ENCODE data around the gene IGFBP3.

IGFBP3 gene

GRCh38 chr7:45918556-45918955 lies 2.5 kb downstream of the IGFBP3 start:
- Histone ChIP-seq H3K27me3 (peaks cover 76% of the 10 kb centered on the region), H3K36me3 (no peaks in the 10 kb centered on the region), H3K4me3 (ENCODE audit: low read depth in 1 of 2, low read length in 1 of 2) (no peak overlapping the region), H3K27ac (no peak overlapping the region), H3K4me1 (ENCODE audit: control insufficient read depth in 1 of 2, insufficient read depth in 1 of 2, low read depth in 1 of 2, low read length in 1 of 2) (no peaks in the 10 kb centered on the region), H3K9me3 (no peaks in the 10 kb centered on the region)
- TF ChIP-seq CTCF (IDR thresholded peaks at IDR 0.05), result no peak

- peak; percentile 63 for TF ChIP-seq CTCF (IDR thresholded peaks at IDR 0.05)
- Histone ChIP-seq H3K27ac (no peak overlapping the region), H3K9me3 (no peaks in the 10 kb centered on the region), H3K36me3 (no peaks in the 10 kb centered on the region), H3K4me3 (ENCODE audit: low read depth in 1 of 2, low read length in 1 of 2) (no peak overlapping the region), H3K27me3 (peaks cover 68% of the 10 kb centered on the region), H3K4me1 (ENCODE audit: control insufficient read depth in 1 of 2, insufficient read depth in 1 of 2, low read depth in 1 of 2, low read length in 1 of 2) (no peaks in the 10 kb centered on the region)
These were observed 3.4 kb downstream of the IGFBP3 start for GRCh38 chr7:45917658-45918057.

GRCh38 chr7:45917064-45917463 lies 4.0 kb downstream of the IGFBP3 start:
- Histone ChIP-seq H3K36me3 (no peaks in the 10 kb centered on the region), H3K27ac (no peak overlapping the region), H3K9me3 (no peaks in the 10 kb centered on the region), H3K27me3 (peaks cover 62% of the 10 kb centered on the region), H3K4me1 (ENCODE audit: control insufficient read depth in 1 of 2, insufficient read depth in 1 of 2, low read depth in 1 of 2, low read length in 1 of 2) (no peaks in the 10 kb centered on the region), H3K4me3 (ENCODE audit: low read depth in 1 of 2, low read length in 1 of 2) (no peak overlapping the region)
- TF ChIP-seq CTCF (IDR thresholded peaks at IDR 0.05), result no peak

- peaks cover 52% of the 10 kb centered on the region for H3K27me3 ChIP-seq
- H3K27ac ChIP-seq, result no peak overlapping the region
- H3K9me3 ChIP-seq, result no peaks in the 10 kb centered on the region
- no peak overlapping the region for H3K4me3 ChIP-seq (ENCODE audit: low read depth in 1 of 2, low read length in 1 of 2)
- H3K4me1 ChIP-seq (ENCODE audit: control insufficient read depth in 1 of 2, insufficient read depth in 1 of 2, low read depth in 1 of 2, low read length in 1 of 2), result no peaks in the 10 kb centered on the region
- H3K36me3 ChIP-seq, result no peaks in the 10 kb centered on the region
- TF ChIP-seq CTCF (IDR thresholded peaks at IDR 0.05), result no peak
These were observed 5.5 kb downstream of the IGFBP3 start for GRCh38 chr7:45915606-45916005.

GRCh38 chr7:45914911-45915310 lies 6.2 kb downstream of the IGFBP3 start:
- Histone ChIP-seq H3K27me3 (peaks cover 45% of the 10 kb centered on the region), H3K4me3 (ENCODE audit: low read depth in 1 of 2, low read length in 1 of 2) (no peak overlapping the region), H3K4me1 (ENCODE audit: control insufficient read depth in 1 of 2, insufficient read depth in 1 of 2, low read depth in 1 of 2, low read length in 1 of 2) (no peaks in the 10 kb centered on the region), H3K27ac (no peak overlapping the region), H3K9me3 (no peaks in the 10 kb centered on the region), H3K36me3 (no peaks in the 10 kb centered on the region)
- TF ChIP-seq CTCF (IDR thresholded peaks at IDR 0.05), result no peak

- Histone ChIP-seq H3K4me1 (ENCODE audit: control insufficient read depth in 1 of 2, insufficient read depth in 1 of 2, low read depth in 1 of 2, low read length in 1 of 2) (no peaks in the 10 kb centered on the region), H3K27me3 (peaks cover 26% of the 10 kb centered on the region), H3K36me3 (no peaks in the 10 kb centered on the region), H3K4me3 (ENCODE audit: low read depth in 1 of 2, low read length in 1 of 2) (no peak overlapping the region), H3K27ac (no peak overlapping the region), H3K9me3 (no peaks in the 10 kb centered on the region)
- no peak for TF ChIP-seq CTCF (IDR thresholded peaks at IDR 0.05)
These were observed 8.1 kb downstream of the IGFBP3 start for GRCh38 chr7:45912972-45913371.
